Measurements from ENCODE around the gene YTHDC2. TPM values are rescaled to one million over a fixed set of nuclear protein-coding genes. Genes with fewer than 3 reads are reported as not detected.

The YTHDC2 gene
- total and polyA plus RNA-seq, 4 donors, result 5.5 to 37.6 (median 27.2) TPM

GRCh38 chr5:113617191-113617796 lies 103.8 kb downstream of the YTHDC2 start:
- WGBS, 2 donors, result 94 to 96% methylated on average over 33 of the region's 33 CpGs
- H3K4me1 ChIP-seq (ENCODE audit: control insufficient read depth in 1 of 2, insufficient read depth in 2 of 2, low read length in 2 of 2), result no peaks in the 10 kb centered on the region
- intact Hi-C loops (cut with DNase I), result loop anchor here (5.0 to 10.0 kb wide), 3 partner anchors 1178 to 1458 kb away; no protein-coding TSS in a partner anchor
- DNase-seq (no peak), ATAC-seq (ENCODE audit: low FRiP score) (peak; percentile 41)
- no peaks in the 10 kb centered on the region for H3K27me3 ChIP-seq (ENCODE audit: control insufficient read depth in 1 of 2, insufficient read depth in 2 of 2, low read length in 1 of 2)
- no peak overlapping the region for H3K27ac ChIP-seq (ENCODE audit: low read depth in 1 of 2, low read length in 2 of 2)
- H3K9me3 ChIP-seq (ENCODE audit: control insufficient read depth, low read length), result no peaks in the 10 kb centered on the region
- H3K36me3 ChIP-seq (ENCODE audit: control insufficient read depth in 1 of 2, insufficient read depth in 2 of 2, low read length in 1 of 2), result no peaks in the 10 kb centered on the region
- no peak overlapping the region for H3K4me3 ChIP-seq (ENCODE audit: low read length in 2 of 2)

- H3K27me3 ChIP-seq (ENCODE audit: control insufficient read depth in 1 of 2, insufficient read depth in 2 of 2, low read length in 1 of 2), result no peaks in the 10 kb centered on the region
- intact Hi-C loops (cut with DNase I), result no loop called here
- no peaks in the 10 kb centered on the region for H3K4me1 ChIP-seq (ENCODE audit: control insufficient read depth in 1 of 2, insufficient read depth in 2 of 2, low read length in 2 of 2)
- no peak overlapping the region for H3K27ac ChIP-seq (ENCODE audit: low read depth in 1 of 2, low read length in 2 of 2)
- DNase-seq (no peak), ATAC-seq (ENCODE audit: low FRiP score) (no peak)
- peaks cover 4% of the 10 kb centered on the region for H3K9me3 ChIP-seq (ENCODE audit: control insufficient read depth, low read length)
- no peaks in the 10 kb centered on the region for H3K36me3 ChIP-seq (ENCODE audit: control insufficient read depth in 1 of 2, insufficient read depth in 2 of 2, low read length in 1 of 2)
- no peak overlapping the region for H3K4me3 ChIP-seq (ENCODE audit: low read length in 2 of 2)
Observed at GRCh38 chr5:113632996-113633395, 119.5 kb downstream of the YTHDC2 start.

GRCh38 chr5:113634957-113635356 lies 121.5 kb downstream of the YTHDC2 start:
- DNase-seq (no peak), ATAC-seq (ENCODE audit: low FRiP score) (no peak)
- intact Hi-C loops (cut with DNase I), result no loop called here
- no peaks in the 10 kb centered on the region for H3K4me1 ChIP-seq (ENCODE audit: control insufficient read depth in 1 of 2, insufficient read depth in 2 of 2, low read length in 2 of 2)
- no peaks in the 10 kb centered on the region for H3K9me3 ChIP-seq (ENCODE audit: control insufficient read depth, low read length)
- no peak overlapping the region for H3K27ac ChIP-seq (ENCODE audit: low read depth in 1 of 2, low read length in 2 of 2)
- WGBS, 2 donors, result 75 to 81% methylated on average over 3 of the region's 3 CpGs
- H3K36me3 ChIP-seq (ENCODE audit: control insufficient read depth in 1 of 2, insufficient read depth in 2 of 2, low read length in 1 of 2), result no peaks in the 10 kb centered on the region
- H3K27me3 ChIP-seq (ENCODE audit: control insufficient read depth in 1 of 2, insufficient read depth in 2 of 2, low read length in 1 of 2), result no peaks in the 10 kb centered on the region
- no peak overlapping the region for H3K4me3 ChIP-seq (ENCODE audit: low read length in 2 of 2)

- Histone ChIP-seq H3K4me1 (ENCODE audit: control insufficient read depth in 1 of 2, insufficient read depth in 2 of 2, low read length in 2 of 2) (no peaks in the 10 kb centered on the region), H3K27me3 (ENCODE audit: control insufficient read depth in 1 of 2, insufficient read depth in 2 of 2, low read length in 1 of 2) (no peaks in the 10 kb centered on the region), H3K36me3 (ENCODE audit: control insufficient read depth in 1 of 2, insufficient read depth in 2 of 2, low read length in 1 of 2) (no peaks in the 10 kb centered on the region), H3K9me3 (ENCODE audit: control insufficient read depth, low read length) (no peaks in the 10 kb centered on the region), H3K4me3 (ENCODE audit: low read length in 2 of 2) (no peak overlapping the region), H3K27ac (ENCODE audit: low read depth in 1 of 2, low read length in 2 of 2) (no peak overlapping the region)
- ATAC-seq (ENCODE audit: low FRiP score) (no peak), DNase-seq (no peak)
- intact Hi-C loops (cut with DNase I), result no loop called here
Observed at GRCh38 chr5:113641715-113642114, 128.2 kb downstream of the YTHDC2 start.

Other genes starting within 250 kb of the YTHDC2 start
- gene TSSK1B, start 78.7 kb upstream of the YTHDC2 start, total RNA-seq, result under 1 TPM in 1 of 2 donors, not detected in 1; 0.18 TPM
- not detected for gene TSSK1B, start 78.7 kb upstream of the YTHDC2 start, polyA plus RNA-seq
- 10 to 100 TPM; 13.9 to 20.0 TPM for gene MCC, start 25.2 kb upstream of the YTHDC2 start, total RNA-seq
- 1 to 10 TPM; 4.5 to 5.5 TPM for gene MCC, start 25.2 kb upstream of the YTHDC2 start, polyA plus RNA-seq

Measured in aorta (tissue), 5 donors.